HepG2 (cell line): ENCODE measurements around the gene TBC1D16. TPM values are rescaled to one million over a fixed set of nuclear protein-coding genes. Genes with fewer than 3 reads are reported as not detected.

Experiments used
- GLI4 ChIP-seq: sonication (generic); formaldehyde crosslinking; IDR thresholded peaks from 2 replicates; pipeline ENCODE4 v1.5.1; 2020; ENCODE audit warnings: missing genetic modification reagents, mild to moderate bottlenecking, moderate library complexity, borderline replicate concordance
- HMG20A ChIP-seq: IDR thresholded peaks from 2 replicates; pipeline ENCODE4 v1.6.1; 2016; ENCODE audit warnings: borderline replicate concordance
- KLF9 ChIP-seq: IDR thresholded peaks from 2 replicates; pipeline ENCODE4 v1.6.1; 2016; ENCODE audit warnings: low read depth
- MTA1 ChIP-seq: sonication (generic); formaldehyde crosslinking; IDR thresholded peaks from 2 replicates; pipeline ENCODE4 v1.4.0; 2020; ENCODE audit warnings: missing genetic modification reagents, mild to moderate bottlenecking, borderline replicate concordance
- NFKB2 ChIP-seq: sonication (generic); formaldehyde crosslinking; IDR thresholded peaks from 2 replicates; pipeline ENCODE4 v1.4.0; 2020; ENCODE audit warnings: missing genetic modification reagents, borderline replicate concordance
- SALL2 ChIP-seq: sonication (generic); formaldehyde crosslinking; IDR thresholded peaks from 2 replicates; pipeline ENCODE4 v1.8.1; 2023; ENCODE audit warnings: mild to moderate bottlenecking, missing genetic modification reagents, inconsistent platforms
- SMARCE1 ChIP-seq: fragments of 450-650 bp; IDR thresholded peaks from 2 replicates; pipeline ENCODE4 v1.6.1; 2017; ENCODE audit warnings: borderline replicate concordance
- ZNF253 ChIP-seq: sonication (generic); formaldehyde crosslinking; IDR thresholded peaks from 2 replicates; pipeline ENCODE4 v1.8.0; 2022; ENCODE audit warnings: mild to moderate bottlenecking, missing genetic modification reagents, borderline replicate concordance
- ZNF766 ChIP-seq: sonication (generic); formaldehyde crosslinking; IDR thresholded peaks from 2 replicates; pipeline ENCODE4 v1.5.0; 2020; ENCODE audit warnings: missing genetic modification reagents, borderline replicate concordance
- ZSCAN25 ChIP-seq: sonication (generic); formaldehyde crosslinking; IDR thresholded peaks from 2 replicates; pipeline ENCODE4 v1.8.0; 2022; ENCODE audit warnings: mild to moderate bottlenecking, missing genetic modification reagents
- polyA plus RNA-seq, 8 experiments: library from polyadenylated mRNA; depleted of rRNA in 3 of 8; stranded (reverse) in 7 of 8; unstranded in 1 of 8; fragments of >200 nt; fragmentation: Illumina TruSeq in 4 of 8; extraction: Trizol in 4 of 8; gene quantifications; 2 replicates each; pipeline versions ENCODE4 v1.2.1 to v1.2.3, GENCODE V29; 2011 to 2016; ENCODE audit warnings: low read depth in 4 of 8, missing spikeins in 1 of 8, mixed read lengths in 1 of 8; ENCODE audit not compliant: insufficient read depth in 1 of 8
- total RNA-seq, 5 experiments: library from RNA; depleted of rRNA; stranded (reverse); fragments of >200 nt; fragmentation: Illumina TruSeq; extraction: Trizol; gene quantifications; 2 replicates each; pipeline ENCODE4 v1.2.3, GENCODE V29; 2016; ENCODE audit warnings: low read depth in 1 of 5
- TF ChIP-seq, protein P1 (sequence below): sonication (generic); formaldehyde crosslinking; IDR thresholded peaks from 2 replicates; pipeline ENCODE4 v1.5.1; 2020; ENCODE audit warnings: missing genetic modification reagents, mild to moderate bottlenecking, borderline replicate concordance
- TF ChIP-seq, protein P2 (sequence below): sonication (generic); formaldehyde crosslinking; IDR thresholded peaks from 2 replicates; pipeline ENCODE4 v1.9.0; 2021; ENCODE audit warnings: missing genetic modification reagents, borderline replicate concordance
- TF ChIP-seq, protein P3 (sequence below): sonication (generic); formaldehyde crosslinking; IDR thresholded peaks from 2 replicates; pipeline ENCODE4 v1.4.0; 2020; ENCODE audit warnings: mild to moderate bottlenecking, missing genetic modification reagents
- TF ChIP-seq, protein P4 (sequence below): sonication (generic); formaldehyde crosslinking; IDR thresholded peaks from 2 replicates; pipeline ENCODE4 v1.4.0; 2020; ENCODE audit warnings: missing genetic modification reagents, borderline replicate concordance
- TF ChIP-seq, protein P5 (sequence below): sonication (generic); formaldehyde crosslinking; IDR thresholded peaks from 2 replicates; pipeline ENCODE4 v1.9.0; 2021; ENCODE audit warnings: missing genetic modification reagents, borderline replicate concordance
- TF ChIP-seq, protein P6 (sequence below): sonication (generic); formaldehyde crosslinking; IDR thresholded peaks from 2 replicates; pipeline ENCODE4 v1.5.1; 2020; ENCODE audit warnings: mild to moderate bottlenecking, moderate library complexity, missing genetic modification reagents
- TF ChIP-seq, protein P7 (sequence below): IDR thresholded peaks from 2 replicates; pipeline ENCODE4 v1.6.1; 2016; ENCODE audit warnings: mild to moderate bottlenecking

The TBC1D16 gene
- total and polyA plus RNA-seq, 2 of the 13 experiments (the other 11 are each of a cell fraction or from before 2014, with no cell fraction given): 14.9 to 24.9 TPM

DNA sequence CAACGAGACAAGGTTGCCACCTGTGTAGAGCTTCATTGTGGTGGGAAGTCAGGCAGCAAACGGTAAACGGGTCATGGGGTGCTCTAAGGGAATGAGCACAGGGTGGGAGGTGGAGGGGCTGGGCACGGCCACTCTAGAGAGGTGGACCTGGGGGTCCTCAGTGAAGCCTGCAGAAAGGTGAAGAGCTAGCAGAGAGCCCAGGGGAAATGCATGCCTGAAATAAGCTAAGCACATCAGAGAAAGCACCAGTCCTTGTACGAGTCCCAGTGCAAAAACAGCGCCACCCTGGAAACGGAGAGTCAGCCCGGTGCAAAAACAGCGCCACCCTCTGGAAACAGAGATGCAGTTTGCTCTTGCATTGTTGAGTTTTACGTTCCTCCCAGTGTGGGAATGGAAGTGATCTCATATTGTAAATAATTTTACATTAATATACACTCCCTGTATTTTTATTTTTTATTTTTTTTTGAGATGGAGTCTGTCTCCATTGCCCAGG, 65.0 kb downstream of the TBC1D16 start (continued):
- TF ChIP-seq, protein P1, sequence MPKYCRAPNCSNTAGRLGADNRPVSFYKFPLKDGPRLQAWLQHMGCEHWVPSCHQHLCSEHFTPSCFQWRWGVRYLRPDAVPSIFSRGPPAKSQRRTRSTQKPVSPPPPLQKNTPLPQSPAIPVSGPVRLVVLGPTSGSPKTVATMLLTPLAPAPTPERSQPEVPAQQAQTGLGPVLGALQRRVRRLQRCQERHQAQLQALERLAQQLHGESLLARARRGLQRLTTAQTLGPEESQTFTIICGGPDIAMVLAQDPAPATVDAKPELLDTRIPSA (CRISPR knock-in tag): no peak
- TF ChIP-seq KLF9 (CRISPR knock-in tag) (no peak), SMARCE1 (no peak), SALL2 (peak; percentile 74; the same call in 1 of the 2 replicates), ZNF253 (CRISPR knock-in tag) (no peak), MTA1 (CRISPR knock-in tag) (no peak), NFKB2 (no peak), HMG20A (CRISPR knock-in tag) (no peak), ZNF766 (CRISPR knock-in tag) (no peak; the same call in 1 of the 2 replicates), GLI4 (CRISPR knock-in tag) (no peak), ZSCAN25 (CRISPR knock-in tag) (peak; percentile 55)
- TF ChIP-seq, protein P2, sequence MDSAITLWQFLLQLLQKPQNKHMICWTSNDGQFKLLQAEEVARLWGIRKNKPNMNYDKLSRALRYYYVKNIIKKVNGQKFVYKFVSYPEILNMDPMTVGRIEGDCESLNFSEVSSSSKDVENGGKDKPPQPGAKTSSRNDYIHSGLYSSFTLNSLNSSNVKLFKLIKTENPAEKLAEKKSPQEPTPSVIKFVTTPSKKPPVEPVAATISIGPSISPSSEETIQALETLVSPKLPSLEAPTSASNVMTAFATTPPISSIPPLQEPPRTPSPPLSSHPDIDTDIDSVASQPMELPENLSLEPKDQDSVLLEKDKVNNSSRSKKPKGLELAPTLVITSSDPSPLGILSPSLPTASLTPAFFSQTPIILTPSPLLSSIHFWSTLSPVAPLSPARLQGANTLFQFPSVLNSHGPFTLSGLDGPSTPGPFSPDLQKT (CRISPR knock-in tag): no peak
- TF ChIP-seq, protein P3, sequence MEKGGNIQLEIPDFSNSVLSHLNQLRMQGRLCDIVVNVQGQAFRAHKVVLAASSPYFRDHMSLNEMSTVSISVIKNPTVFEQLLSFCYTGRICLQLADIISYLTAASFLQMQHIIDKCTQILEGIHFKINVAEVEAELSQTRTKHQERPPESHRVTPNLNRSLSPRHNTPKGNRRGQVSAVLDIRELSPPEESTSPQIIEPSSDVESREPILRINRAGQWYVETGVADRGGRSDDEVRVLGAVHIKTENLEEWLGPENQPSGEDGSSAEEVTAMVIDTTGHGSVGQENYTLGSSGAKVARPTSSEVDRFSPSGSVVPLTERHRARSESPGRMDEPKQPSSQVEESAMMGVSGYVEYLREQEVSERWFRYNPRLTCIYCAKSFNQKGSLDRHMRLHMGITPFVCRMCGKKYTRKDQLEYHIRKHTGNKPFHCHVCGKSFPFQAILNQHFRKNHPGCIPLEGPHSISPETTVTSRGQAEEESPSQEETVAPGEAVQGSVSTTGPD (CRISPR knock-in tag): no peak
- TF ChIP-seq, protein P4, sequence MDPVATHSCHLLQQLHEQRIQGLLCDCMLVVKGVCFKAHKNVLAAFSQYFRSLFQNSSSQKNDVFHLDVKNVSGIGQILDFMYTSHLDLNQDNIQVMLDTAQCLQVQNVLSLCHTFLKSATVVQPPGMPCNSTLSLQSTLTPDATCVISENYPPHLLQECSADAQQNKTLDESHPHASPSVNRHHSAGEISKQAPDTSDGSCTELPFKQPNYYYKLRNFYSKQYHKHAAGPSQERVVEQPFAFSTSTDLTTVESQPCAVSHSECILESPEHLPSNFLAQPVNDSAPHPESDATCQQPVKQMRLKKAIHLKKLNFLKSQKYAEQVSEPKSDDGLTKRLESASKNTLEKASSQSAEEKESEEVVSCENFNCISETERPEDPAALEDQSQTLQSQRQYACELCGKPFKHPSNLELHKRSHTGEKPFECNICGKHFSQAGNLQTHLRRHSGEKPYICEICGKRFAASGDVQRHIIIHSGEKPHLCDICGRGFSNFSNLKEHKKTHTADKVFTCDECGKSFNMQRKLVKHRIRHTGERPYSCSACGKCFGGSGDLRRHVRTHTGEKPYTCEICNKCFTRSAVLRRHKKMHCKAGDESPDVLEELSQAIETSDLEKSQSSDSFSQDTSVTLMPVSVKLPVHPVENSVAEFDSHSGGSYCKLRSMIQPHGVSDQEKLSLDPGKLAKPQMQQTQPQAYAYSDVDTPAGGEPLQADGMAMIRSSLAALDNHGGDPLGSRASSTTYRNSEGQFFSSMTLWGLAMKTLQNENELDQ (CRISPR knock-in tag): no peak
- TF ChIP-seq, protein P5, sequence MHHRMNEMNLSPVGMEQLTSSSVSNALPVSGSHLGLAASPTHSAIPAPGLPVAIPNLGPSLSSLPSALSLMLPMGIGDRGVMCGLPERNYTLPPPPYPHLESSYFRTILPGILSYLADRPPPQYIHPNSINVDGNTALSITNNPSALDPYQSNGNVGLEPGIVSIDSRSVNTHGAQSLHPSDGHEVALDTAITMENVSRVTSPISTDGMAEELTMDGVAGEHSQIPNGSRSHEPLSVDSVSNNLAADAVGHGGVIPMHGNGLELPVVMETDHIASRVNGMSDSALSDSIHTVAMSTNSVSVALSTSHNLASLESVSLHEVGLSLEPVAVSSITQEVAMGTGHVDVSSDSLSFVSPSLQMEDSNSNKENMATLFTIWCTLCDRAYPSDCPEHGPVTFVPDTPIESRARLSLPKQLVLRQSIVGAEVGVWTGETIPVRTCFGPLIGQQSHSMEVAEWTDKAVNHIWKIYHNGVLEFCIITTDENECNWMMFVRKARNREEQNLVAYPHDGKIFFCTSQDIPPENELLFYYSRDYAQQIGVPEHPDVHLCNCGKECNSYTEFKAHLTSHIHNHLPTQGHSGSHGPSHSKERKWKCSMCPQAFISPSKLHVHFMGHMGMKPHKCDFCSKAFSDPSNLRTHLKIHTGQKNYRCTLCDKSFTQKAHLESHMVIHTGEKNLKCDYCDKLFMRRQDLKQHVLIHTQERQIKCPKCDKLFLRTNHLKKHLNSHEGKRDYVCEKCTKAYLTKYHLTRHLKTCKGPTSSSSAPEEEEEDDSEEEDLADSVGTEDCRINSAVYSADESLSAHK: no peak
- TF ChIP-seq, protein P6, sequence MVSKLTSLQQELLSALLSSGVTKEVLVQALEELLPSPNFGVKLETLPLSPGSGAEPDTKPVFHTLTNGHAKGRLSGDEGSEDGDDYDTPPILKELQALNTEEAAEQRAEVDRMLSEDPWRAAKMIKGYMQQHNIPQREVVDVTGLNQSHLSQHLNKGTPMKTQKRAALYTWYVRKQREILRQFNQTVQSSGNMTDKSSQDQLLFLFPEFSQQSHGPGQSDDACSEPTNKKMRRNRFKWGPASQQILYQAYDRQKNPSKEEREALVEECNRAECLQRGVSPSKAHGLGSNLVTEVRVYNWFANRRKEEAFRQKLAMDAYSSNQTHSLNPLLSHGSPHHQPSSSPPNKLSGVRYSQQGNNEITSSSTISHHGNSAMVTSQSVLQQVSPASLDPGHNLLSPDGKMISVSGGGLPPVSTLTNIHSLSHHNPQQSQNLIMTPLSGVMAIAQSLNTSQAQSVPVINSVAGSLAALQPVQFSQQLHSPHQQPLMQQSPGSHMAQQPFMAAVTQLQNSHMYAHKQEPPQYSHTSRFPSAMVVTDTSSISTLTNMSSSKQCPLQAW (CRISPR knock-in tag): no peak
- TF ChIP-seq, protein P7, sequence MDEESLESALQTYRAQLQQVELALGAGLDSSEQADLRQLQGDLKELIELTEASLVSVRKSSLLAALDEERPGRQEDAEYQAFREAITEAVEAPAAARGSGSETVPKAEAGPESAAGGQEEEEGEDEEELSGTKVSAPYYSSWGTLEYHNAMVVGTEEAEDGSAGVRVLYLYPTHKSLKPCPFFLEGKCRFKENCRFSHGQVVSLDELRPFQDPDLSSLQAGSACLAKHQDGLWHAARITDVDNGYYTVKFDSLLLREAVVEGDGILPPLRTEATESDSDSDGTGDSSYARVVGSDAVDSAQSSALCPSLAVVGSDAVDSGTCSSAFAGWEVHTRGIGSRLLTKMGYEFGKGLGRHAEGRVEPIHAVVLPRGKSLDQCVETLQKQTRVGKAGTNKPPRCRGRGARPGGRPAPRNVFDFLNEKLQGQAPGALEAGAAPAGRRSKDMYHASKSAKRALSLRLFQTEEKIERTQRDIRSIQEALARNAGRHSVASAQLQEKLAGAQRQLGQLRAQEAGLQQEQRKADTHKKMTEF: peak; percentile 23; the same call in 1 of the 2 replicates
